Stimulated activated CD4-positive, alpha-beta T cell treated with anti-CD3 and anti-CD28 coated beads, Interleukin-2, amount 100 ng/mL, for 24 hours (primary cell): ENCODE measurements around the gene SOS1.
"Not testable (repeated sequence)": the region's sequence is repeated elsewhere in the genome, so short reads cannot be mapped to it uniquely, and the experiment has no call there.

Source experiments
- DNase-seq, 2 donors: peaks; one replicate each; pipeline ENCODE4 v3.0.0-alpha.2; 2020

The SOS1 gene

DNA sequence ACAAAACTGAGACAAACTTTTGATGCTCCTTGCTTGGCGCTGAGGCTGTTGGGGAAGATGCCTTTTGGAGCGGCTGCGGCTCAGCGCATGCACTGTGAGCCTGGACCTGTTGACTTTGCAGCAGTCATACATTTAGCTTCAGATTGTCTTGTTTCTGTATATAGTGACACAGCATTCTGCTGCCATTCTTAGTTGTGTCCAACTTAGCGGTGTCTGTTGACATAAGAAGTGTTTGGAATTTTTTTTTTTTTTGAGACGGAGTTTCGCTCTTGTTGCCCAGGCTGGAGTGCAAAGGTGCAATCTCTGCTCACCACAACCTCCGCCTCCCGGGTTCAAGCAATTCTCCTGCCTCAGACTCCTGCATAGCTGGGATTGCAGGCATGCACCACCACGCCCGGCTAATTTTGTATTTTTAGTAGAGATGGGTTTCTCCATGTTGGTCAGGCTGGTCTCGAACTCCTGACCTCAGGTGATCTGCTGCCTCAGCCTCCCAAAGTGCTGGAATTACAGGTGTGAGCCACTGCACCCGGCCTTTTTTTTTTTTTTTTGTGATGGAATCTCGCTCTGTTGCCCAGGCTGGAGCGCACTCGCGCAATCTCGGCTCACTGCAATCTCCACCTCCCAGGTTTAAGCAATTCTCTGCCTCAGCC, 17.5 kb upstream of the SOS1 start:
- DNase-seq, result not testable (repeated sequence)

DNA sequence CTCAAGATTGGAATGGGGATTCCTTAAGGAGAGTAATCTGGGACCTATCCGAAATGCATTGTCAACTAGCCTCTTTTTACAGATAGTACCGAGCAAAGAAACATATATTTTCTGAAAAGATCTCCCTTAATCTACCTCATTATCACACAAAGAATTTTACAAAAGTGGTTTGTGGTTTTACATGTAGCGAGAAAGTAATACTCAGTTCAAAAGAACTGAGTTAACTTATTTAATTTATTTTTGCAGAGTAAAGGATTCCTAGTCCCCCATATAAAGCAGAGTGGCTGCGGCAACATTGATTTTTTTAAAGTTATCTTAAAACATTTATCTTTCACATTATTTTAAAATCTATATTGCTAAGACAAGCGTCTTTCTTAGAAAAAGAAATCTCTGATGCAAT, 15.9 kb upstream of the SOS1 start:
- DNase-seq, result no peak

DNA sequence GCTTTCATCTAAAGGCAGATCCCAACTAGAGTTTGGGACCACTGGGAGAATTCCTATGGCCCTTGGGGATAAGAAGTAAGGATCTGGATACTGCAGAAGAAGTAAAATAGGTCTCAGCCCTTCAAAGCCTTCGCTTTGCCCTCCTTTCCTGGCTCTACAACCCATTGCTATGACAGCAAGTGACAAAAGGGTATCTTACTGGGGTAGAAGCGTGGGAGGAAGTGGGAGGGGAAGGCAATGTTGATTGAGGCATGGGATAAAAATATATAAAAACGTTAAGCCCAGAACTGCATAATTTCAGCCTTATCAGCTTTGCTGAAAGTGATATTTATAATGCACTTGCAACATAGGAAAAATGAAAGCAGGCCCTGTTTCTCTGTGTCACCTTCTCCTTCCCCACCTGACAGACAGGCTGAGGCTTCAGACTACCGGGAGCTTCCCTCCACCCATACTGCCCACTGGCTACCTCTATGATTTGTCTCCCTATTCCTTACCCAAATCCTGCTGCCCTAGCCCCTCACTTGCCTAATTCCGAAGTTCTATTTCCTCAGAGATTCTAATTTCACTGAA, 14.9 kb upstream of the SOS1 start:
- no peak for DNase-seq

DNA sequence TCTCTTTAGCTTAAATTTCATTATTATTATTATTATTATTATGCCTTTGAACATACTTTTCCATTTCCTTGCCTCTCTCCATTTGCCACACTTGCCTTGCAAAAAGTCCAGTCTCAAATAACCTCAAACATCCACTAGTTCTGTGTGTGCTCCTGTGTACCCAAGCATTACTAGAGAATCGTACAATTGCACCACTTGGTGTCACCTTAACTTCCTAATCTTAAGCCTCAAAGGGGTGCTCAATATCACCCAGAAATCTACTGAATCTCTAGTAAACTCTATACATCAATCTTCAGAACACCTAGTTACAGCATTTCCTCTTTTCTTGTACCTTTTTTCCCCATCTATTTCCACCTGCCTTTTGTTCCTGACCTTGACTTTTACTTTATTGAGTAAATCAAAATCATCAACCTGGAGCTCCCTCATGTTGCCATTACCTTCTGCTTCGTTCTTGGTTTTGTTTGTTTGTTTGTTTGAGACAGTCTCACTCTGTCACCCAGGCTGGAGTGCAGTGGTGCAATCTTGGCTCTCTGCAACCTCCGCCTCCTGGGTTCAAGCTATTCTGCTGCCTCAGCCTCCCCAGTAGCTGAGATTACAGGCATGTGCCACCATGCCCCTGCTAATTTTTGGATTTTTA, 12.5 kb upstream of the SOS1 start:
- no peak for DNase-seq

- peak; percentile 65 to 77 for DNase-seq
Measured at GRCh38 chr2:39128919-39129391, 8.1 kb upstream of the SOS1 start.

DNA sequence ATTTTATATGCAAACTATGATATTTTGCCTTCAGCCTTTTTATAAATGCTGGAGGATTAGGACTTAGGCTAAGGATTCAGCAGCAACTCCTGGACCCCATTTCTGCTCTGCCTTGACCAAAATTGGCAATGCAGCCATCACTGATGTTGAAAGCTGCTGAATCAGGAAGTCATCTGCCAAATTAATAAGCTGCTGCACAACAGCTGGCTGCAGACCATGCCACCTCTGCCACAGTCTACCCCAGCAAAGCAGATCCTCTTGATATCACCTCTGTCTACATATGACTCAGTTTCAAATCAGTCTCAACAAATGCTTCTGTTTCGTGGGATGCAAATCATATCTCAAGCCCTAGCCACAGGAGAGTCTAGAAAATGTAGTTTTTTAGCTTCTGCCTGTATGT, 7.1 kb upstream of the SOS1 start:
- peak; percentile 50 to 58 for DNase-seq

GRCh38 chr2:39124746-39125057, 3.9 kb upstream of the SOS1 start:
- peak; percentile 20 to 45 for DNase-seq

DNA sequence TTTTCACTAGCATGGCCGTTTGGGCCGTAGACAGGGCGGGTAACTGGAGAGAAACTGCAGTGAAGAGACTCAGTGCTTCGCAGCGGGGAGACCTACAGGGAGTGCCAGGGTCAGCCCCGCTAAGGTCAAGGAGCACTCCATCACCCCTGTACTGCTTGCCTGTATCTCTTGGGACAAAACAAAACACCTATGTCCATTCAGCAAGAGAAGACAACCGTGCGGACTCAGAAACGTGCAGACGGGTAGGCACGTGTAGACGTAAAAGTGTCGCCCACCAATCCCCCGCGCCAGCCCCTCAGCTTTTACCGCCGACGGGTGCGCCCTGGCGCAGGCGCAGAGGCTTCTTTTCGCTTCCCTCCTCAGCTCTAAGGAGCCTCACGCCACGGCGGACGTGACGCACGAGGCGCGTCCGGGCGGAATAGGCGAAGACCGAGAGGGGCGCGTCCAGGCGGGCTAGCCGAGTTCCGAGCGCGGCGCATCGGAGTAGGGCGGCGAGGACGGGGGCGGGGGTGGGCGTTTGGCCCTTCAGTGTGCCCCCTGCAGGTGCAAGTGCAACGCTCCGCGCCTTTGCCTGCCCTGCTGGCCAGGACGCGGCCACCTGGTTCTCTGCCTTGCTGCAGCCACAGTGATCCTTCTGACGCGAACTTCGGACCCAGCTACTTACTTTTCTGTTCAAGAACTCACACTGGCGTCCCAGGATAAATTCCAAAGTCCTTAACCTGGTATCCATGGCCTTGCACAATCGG, 3.3 kb upstream of the SOS1 start:
- DNase-seq, result peak; percentile 95 to 96

- no peak for DNase-seq
Measured at GRCh38 chr2:39123436-39123999, 2.7 kb upstream of the SOS1 start.

DNA sequence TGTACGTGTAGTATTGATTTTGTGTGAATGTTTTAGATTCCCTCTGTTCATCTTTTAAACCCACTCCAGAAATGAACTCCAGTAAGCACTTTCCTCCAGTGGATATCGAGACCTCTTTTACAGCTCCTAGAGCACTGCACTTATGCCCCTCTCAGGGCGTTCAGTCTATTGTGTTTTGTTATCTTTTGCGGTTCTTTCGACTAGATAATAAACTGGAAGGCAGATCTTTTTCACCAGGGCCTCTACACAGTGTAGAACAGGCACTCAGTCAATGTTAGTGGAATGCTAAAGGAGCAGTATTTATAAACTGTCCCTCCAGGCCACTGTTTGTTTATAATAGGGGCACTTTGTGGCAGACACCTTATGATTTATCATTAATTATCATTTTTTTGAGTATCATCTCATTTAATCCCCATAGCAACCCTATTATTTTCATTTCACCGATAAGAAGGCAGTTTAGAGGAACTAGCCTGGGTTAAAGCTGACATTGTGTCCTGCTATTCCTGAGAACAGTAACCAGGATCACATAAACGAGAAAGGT, 742 bp upstream of the SOS1 start:
- DNase-seq, result no peak

GRCh38 chr2:39120521-39120770, 405 bp downstream of the SOS1 start:
- DNase-seq, result no peak

DNA sequence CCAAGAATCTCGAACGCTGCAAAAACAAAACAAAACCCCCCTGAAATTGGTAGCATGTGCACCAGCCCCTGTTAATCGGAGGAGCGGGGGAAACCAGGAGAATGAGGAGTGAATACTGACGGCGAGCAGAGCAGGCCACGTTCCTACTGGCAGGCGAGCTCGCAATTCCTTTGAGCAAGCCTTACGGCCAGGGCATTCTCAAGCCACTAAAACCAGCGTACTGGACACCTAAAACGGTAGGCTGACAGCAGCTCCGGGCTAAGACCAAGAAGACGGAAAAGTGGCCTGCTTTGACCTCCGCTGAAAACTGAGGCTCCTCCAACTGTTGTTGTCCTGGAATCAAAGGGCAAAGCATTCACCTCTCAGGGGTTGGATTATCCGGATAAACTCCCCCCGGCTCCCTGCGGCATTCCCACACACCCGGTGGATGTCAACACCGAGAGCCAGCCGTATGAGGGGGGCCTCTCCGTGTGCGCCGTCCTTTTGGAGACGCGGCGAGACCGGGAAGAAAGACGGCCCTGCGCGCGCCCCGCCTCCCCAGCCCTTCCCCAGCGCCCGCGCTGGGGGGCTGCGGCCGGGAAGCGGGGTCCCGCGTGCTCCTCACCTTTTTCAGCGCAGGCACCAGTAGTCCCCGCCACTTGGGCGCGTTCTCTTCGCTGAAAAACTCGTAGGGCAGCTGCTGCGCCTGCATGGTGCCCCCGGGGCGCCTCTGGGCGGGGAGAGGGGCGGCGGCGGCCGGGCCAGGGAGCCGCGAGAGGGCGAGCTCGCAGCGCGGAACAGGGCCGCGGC, 925 bp downstream of the SOS1 start:
- DNase-seq, result peak; percentile 64 to 70

- DNase-seq, result no peak
Measured at GRCh38 chr2:39118786-39119499, 1.9 kb downstream of the SOS1 start.

- no peak for DNase-seq
Measured at GRCh38 chr2:39115556-39115955, 5.3 kb downstream of the SOS1 start.

- no peak for DNase-seq
Measured at GRCh38 chr2:39114771-39115170, 6.1 kb downstream of the SOS1 start.

DNA sequence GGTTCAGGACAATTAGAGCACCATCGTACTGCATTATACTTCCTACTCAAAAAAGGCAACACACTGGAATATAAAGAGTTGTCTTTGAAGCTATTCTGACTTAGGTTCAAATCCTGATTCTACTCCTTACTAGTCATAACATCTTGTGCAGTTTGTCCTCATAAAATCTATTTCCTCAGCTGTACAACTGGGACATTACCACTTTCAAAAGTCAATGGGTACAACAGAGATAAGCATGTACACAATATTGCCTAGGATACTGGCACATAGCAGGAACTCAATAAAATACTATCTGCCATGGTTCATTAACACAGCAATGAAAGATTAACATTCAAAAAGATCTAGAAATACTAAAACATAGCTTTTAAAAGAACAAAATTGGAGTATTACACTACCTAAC, 11.3 kb downstream of the SOS1 start:
- DNase-seq, result no peak

GRCh38 chr2:39108377-39108776, 12.5 kb downstream of the SOS1 start:
- DNase-seq, result no peak

- DNase-seq, result no peak
Measured at GRCh38 chr2:39107724-39108273, 13.1 kb downstream of the SOS1 start.

DNA sequence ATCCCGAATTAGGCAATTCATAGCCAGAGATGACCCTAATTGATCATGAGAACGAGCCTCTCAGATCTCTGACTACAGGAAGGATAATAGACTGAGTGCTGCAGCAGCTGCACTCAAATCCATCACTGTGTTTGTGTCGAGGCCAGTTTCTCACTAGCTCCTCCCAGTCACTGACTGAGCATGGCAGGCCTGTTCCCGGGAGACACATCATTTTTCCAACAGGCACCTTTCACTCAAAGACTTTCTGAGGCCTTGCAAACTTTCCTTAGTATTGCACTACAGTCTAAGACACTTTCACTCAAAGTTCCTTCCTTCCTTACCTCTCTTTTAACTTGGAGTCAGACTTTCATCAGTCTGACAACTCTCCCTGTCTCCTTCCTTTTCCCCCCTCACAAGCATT, 13.7 kb downstream of the SOS1 start:
- DNase-seq, result no peak

GRCh38 chr2:39099870-39100728, 20.8 kb downstream of the SOS1 start:
- DNase-seq, result peak in 1 of 2 donors; percentile 14
